Smooth muscle cell (in vitro differentiated cells): ENCODE measurements around the gene NOL12. TPM values are rescaled to one million over a fixed set of nuclear protein-coding genes. Genes with fewer than 3 reads are reported as not detected.

Source experiments
- DNase-seq: peaks from one replicate; lab custom pipeline; 2025; ENCODE audit not compliant: unreplicated experiment; lab: John Stamatoyannopoulos, UW
- H2AFZ ChIP-seq: fragments of 200-600 bp; sonication (generic); 2 replicates; pipeline ENCODE4 v1.6.0; 2016; ENCODE audit warnings: antibody characterized with exemption, low read depth, mild to moderate bottlenecking
- H3F3A ChIP-seq: fragments of 200-600 bp; sonication (generic); 2 replicates; pipeline ENCODE4 v1.6.0; 2017; ENCODE audit warnings: antibody characterized with exemption, low read depth
- H3K27ac ChIP-seq: fragments of 200-600 bp; sonication (generic); 2 replicates; pipeline ENCODE4 v1.5.1; 2016; ENCODE audit warnings: low read depth, mild to moderate bottlenecking
- H3K27me3 ChIP-seq: fragments of 200-600 bp; sonication (generic); 2 replicates; pipeline ENCODE4 v1.6.1; 2016; ENCODE audit warnings: low read depth, mild to moderate bottlenecking
- H3K36me3 ChIP-seq: fragments of 200-600 bp; sonication (generic); 2 replicates; pipeline ENCODE4 v1.5.1; 2016; ENCODE audit warnings: low read depth
- H3K4me1 ChIP-seq: fragments of 200-600 bp; sonication (generic); 2 replicates; pipeline ENCODE4 v1.5.1; 2016; ENCODE audit warnings: low read depth
- H3K4me2 ChIP-seq: fragments of 200-600 bp; sonication (generic); 2 replicates; pipeline ENCODE4 v1.6.0; 2016; ENCODE audit warnings: mild to moderate bottlenecking
- H3K4me3 ChIP-seq: fragments of 200-600 bp; sonication (generic); 2 replicates; pipeline ENCODE4 v1.5.1; 2016; ENCODE audit warnings: mild to moderate bottlenecking
- H3K79me2 ChIP-seq: fragments of 200-600 bp; sonication (generic); 2 replicates; pipeline ENCODE4 v1.6.0; 2016; ENCODE audit warnings: low read depth, mild to moderate bottlenecking
- H3K9ac ChIP-seq: fragments of 200-600 bp; sonication (generic); 2 replicates; pipeline ENCODE4 v1.6.0; 2016; ENCODE audit warnings: low read depth
- H3K9me3 ChIP-seq: fragments of 200-600 bp; sonication (generic); replicated peaks from 2 replicates; pipeline ENCODE4 v1.5.1; 2016; ENCODE audit warnings: low read depth
- H4K20me1 ChIP-seq: fragments of 200-600 bp; sonication (generic); 2 replicates; pipeline ENCODE4 v1.6.0; 2016; ENCODE audit warnings: low read depth
- CTCF ChIP-seq: fragments of 200-600 bp; sonication (generic); IDR thresholded peaks from 2 replicates; pipeline ENCODE4 v1.5.1; 2017; ENCODE audit warnings: borderline replicate concordance, mild to moderate bottlenecking, antibody characterized with exemption; ENCODE audit not compliant: insufficient read depth, poor library complexity, severe bottlenecking
- WGBS: methylation state at CpG from one replicate; pipeline ENCODE4 v1.1.7; 2016; ENCODE audit warnings: low lambda C conversion rate; 5-methylcytosine and 5-hydroxymethylcytosine counted together
- polyA plus RNA-seq: library from polyadenylated mRNA; unstranded; fragments of >200 nt; fragmentation: Nextera tagmentation; extraction: Ambion mirVana; gene quantifications from 2 replicates; pipeline ENCODE4 v1.2.1, GENCODE V29; 2016
- total RNA-seq: library from RNA; depleted of rRNA; stranded (reverse); fragments of >200 nt; gene quantifications from 2 replicates; pipeline ENCODE4 v1.2.3, GENCODE V29; 2014

The NOL12 gene
- total and polyA plus RNA-seq, 2 experiments from 2014 or later, result 13.2 to 31.0 TPM

GRCh38 chr22:37731804-37732471, 45.8 kb downstream of the NOL12 start:
- no peak overlapping the region for H2AFZ ChIP-seq

DNA sequence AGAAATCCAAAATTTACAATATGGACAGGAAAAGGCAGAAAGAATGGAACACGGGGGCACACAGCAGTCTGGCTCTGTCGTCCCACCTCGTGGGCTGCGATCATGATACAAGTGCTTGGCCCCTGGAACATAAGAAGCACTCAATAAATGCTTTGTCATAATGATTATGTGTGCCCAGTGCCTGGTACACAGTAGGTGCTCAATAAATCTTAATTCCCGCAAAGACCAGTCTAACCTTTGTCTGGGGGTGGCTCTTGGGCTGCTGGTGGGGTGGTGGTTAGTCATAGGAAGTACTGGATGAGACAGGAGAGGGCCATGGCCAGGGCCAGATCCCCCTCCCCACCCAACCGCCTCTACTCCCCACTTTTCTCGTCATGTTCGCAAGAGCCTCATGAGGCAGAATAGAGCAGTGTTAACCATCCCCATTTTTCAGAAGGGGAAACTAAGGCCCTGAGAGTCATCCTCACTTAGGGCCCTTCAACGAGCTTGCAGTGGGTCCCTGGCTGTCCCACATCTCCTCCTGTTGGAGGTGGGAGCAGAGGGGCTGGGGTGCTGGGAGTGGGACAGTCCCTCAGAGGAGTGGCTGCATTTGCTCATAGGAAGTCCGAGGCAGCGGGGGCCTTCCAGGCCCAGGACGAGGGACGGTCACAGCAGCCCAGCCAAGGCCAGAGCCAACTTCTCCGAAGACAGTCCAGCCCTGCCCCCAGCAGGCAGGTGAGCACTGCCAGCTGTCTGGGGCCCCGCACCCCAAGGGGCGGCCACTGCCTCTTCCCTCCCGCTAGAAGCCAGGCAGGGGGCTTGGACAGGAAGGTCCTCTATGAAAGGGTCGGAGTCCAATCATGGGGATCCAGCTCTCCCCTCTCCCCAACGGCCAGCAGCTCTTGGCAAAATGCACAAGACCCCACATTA, 46.8 kb downstream of the NOL12 start:
- no peak for TF ChIP-seq CTCF
- no peaks in the 10 kb centered on the region for H3K36me3 ChIP-seq
- no peak overlapping the region for H3K4me3 ChIP-seq
- H3K4me2 ChIP-seq, result no peak overlapping the region
- DNase-seq, result no peak
- no peaks in the 10 kb centered on the region for H3K4me1 ChIP-seq
- no peaks in the 10 kb centered on the region for H4K20me1 ChIP-seq
- no peaks in the 10 kb centered on the region for H3K79me2 ChIP-seq
- no peaks in the 10 kb centered on the region for H3K9me3 ChIP-seq
- WGBS, result 87% methylated on average over 18 of the region's 19 CpGs
- H2AFZ ChIP-seq, result no peak overlapping the region
- no peak overlapping the region for H3K27ac ChIP-seq
- no peak overlapping the region for H3K9ac ChIP-seq
- H3F3A ChIP-seq, result no peaks in the 10 kb centered on the region
- no peaks in the 10 kb centered on the region for H3K27me3 ChIP-seq

More at GRCh38 chr22:37731804-37732471, 45.8 kb downstream of the NOL12 start:
- Histone ChIP-seq H3K27me3 (no peaks in the 10 kb centered on the region), H4K20me1 (no peaks in the 10 kb centered on the region), H3K4me1 (no peaks in the 10 kb centered on the region), H3K79me2 (no peaks in the 10 kb centered on the region), H3K36me3 (no peaks in the 10 kb centered on the region), H3K27ac (no peak overlapping the region), H3F3A (no peaks in the 10 kb centered on the region), H3K9me3 (no peaks in the 10 kb centered on the region), H3K4me3 (no peak overlapping the region), H3K4me2 (no peak overlapping the region), H3K9ac (no peak overlapping the region)
- no peak for DNase-seq
- WGBS, result 91% methylated on average over 13 of the region's 13 CpGs
- TF ChIP-seq CTCF, result no peak

GRCh38 chr22:37733625-37734401, 47.7 kb downstream of the NOL12 start:
- no peak for TF ChIP-seq CTCF
- WGBS, result 97% methylated on average over 11 of the region's 11 CpGs
- no peaks in the 10 kb centered on the region for H4K20me1 ChIP-seq

More at GRCh38 chr22:37733625-37734401, 47.7 kb downstream of the NOL12 start:
- Histone ChIP-seq H2AFZ (no peak overlapping the region), H3K9ac (no peak overlapping the region), H3K4me1 (no peaks in the 10 kb centered on the region), H3K79me2 (no peaks in the 10 kb centered on the region), H3K36me3 (no peaks in the 10 kb centered on the region), H3K4me3 (no peak overlapping the region), H3K4me2 (no peak overlapping the region), H3F3A (no peaks in the 10 kb centered on the region), H3K27me3 (no peaks in the 10 kb centered on the region), H3K27ac (no peak overlapping the region), H3K9me3 (no peaks in the 10 kb centered on the region)
- no peak for DNase-seq
